Endometrium (tissue), 2 donors: ENCODE results near the gene ZEB2.

Source experiments
- FAIRE-seq: peaks from 2 replicates; lab custom pipeline; 2012; peaks lifted over from hg19 to GRCh38; lab: Jason Lieb, UNC
- donor health status: control.
- donor health status: control.

Gene ZEB2

DNA sequence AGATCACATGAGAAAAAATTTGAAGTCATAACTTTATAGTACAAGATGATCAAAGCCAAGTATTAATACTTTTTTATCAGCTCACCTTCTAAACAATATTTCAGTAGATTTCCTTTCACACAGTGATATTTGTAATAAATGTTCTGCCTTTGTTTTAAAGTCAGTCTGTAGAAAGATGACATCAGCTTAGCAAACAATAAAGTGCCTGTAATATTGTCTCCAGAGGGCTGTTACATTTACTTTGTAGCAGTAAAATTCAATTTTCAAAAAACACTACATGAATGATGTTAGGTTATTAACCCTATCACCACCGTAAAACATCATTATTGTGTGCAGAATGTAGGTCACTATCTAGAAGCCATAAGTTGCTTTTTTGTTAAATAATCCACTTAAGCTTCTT is 49.6 kb downstream of the ZEB2 start:
- FAIRE-seq: no peak

DNA sequence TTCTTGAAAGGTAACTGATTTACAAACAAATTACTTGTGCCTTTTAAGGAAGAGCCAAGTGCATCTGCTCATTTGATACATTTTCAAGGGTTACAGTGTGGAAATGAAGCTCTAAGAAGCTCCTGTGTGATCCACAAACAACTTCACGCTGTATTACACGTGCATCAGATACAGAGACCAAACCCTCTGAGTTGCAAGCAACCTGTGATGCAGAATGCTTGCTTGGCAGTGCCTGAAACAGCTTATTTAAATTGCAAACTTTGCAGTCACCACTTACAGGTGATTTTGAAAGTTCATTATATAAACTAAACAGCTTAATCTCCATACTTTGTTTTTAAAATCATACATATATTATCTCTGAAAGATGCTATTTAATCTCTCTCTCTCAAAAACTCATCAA is 50.1 kb downstream of the ZEB2 start:
- FAIRE-seq: no peak

DNA sequence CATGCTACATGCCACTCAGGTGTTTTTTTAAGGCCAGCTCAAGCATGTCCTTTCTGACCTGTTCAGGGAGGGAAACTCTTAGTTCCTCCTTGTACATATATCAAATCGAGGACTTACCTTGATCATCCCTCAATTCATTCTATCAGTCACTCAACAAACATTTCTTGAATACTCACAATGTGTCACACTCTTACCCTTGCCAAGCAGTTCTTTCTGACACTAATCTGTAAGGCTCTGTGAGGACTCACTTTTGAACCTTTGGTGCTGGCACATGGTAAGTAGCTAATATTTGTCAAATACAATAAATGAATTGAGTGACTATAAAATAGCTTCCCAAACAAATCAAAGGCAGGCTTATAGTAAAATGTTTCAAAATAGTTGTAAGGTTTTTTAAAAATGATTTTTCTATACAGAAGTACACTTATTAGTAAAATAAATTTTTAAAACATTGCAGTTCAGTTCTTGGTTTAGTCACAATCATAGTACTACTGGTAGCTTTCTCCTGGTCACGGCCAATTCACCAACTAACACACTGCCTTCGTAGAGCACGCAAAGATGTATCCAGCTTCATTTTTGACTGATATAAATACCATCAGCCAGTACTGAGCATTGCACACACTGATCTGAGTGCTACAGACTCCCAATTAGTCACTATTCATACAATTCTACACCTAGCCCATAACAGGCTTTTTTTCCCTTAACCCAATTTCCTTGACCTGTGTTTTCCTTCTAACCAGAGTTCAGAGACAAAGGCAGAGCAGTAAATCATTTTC is 50.9 kb downstream of the ZEB2 start:
- no peak for FAIRE-seq

DNA sequence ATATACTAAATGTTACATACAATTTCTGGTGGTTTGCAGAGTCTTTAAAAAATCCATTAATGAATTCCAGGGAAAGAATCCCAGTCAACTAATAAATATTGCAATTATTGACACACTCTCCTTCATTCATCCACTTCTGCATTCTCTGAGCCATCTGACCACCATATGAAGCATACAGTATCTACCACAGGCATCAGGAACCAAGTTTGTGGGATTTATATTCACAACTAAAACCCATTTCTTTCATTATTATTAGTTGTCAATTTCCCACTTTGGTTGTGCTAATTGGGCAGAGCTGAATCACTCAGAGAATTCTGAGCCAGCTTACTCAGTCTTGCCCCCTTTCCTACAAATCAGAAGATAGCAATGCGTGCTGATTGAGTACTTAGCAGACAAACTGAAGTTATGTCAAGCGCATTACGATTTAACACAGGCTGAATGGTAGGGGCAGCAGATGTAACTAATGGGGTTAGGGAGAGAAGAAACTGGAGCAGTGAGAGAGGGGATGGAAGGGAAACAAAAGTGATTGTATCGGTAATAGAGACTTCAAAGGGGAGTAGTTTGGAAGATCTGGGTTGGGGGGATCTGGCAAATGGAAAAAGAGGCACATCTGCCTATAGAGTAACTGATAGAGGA is 52.3 kb downstream of the ZEB2 start:
- FAIRE-seq: no peak

DNA sequence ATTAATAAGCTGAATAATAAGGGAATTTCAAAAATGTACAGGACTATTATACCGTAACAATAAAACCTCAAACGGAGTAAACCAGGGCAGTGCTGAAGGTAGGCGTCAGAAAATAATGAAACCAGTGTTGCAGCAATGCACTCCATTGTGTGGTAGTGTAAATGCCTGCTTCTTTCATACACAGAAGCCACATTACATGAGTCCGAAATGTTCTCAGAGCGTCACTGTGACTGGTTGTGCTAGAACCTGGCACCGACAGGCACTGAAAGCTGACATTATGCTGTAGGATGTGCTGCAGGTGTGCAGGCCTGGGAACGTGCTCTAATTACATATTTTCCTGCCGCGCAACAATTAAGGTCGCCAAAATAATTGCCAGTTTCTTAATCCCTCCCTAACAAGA is 53.3 kb downstream of the ZEB2 start:
- FAIRE-seq: no peak

DNA sequence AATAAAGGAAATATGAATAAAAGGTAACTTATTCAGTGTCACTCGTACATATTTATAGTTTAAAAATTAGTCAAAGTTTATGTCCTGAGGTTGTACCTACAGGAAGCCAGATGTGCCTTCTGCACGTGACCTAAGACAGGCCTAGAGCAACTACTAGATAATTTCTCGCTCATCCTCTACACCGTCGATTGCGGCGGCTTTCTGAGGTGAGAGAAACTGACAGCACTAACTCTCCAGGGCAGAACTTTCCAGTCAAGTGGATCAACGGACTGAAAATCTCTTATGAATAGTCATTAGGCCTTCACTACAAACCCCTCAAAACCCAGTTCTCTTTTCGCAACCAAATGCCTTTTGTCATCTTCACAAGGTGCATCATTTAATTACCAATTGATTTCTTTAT is 54.2 kb downstream of the ZEB2 start:
- FAIRE-seq: no peak

DNA sequence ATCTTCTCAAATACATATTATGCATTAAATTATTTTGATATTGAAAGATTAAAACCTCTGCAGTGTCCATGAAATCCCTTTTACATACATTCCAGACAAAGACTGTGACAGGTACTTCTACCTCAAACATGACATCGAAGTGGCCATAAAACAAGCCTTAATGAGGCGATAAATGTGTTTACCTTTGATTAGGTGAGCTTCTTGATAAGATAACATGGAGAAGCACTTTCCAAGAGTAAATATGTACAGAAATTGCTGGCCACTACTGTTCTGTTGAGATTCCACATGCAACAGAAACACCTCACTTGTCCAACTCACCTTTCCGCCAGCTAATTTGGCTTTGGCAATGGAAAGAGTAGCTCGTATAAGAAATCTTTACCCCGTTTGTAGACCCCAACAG is 55.2 kb downstream of the ZEB2 start:
- FAIRE-seq: no peak

DNA sequence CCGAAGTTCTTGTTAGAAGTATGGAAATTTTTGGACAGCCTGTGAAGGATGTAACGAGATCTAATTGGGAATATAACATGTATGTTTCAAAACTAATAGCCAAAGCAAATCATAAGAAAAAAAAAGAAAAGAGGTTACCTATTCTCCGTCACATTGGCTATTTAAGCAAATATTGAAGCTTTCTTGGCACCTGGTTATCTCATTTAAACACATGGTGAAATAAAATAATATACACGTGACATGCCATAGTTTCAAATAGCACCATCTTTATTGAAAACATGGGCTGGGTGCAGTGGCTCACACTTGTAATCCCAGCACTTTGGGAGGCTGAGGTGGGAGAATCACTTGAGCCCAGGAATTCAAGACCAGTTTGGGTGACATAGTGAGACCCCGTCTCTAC is 56.7 kb downstream of the ZEB2 start:
- FAIRE-seq: no peak

DNA sequence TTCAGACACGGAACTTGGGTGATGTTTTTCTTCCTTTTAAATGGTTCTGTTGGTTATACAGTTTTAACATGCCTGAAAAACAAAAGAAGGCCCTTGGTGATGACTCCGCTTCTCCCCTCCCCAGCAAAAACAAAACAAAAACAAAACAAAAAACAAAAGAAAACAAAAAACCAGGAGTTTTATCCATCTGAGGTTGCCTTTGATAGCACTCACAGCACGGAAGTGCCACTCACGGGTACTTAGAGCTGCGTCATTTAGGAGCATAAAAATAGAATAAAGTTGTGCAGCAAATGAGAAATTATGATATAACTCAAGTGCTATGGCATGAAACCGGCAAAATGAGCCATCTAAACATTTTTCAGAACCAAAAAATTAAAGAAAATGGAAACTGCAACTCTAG is 57.7 kb downstream of the ZEB2 start:
- FAIRE-seq: no peak

DNA sequence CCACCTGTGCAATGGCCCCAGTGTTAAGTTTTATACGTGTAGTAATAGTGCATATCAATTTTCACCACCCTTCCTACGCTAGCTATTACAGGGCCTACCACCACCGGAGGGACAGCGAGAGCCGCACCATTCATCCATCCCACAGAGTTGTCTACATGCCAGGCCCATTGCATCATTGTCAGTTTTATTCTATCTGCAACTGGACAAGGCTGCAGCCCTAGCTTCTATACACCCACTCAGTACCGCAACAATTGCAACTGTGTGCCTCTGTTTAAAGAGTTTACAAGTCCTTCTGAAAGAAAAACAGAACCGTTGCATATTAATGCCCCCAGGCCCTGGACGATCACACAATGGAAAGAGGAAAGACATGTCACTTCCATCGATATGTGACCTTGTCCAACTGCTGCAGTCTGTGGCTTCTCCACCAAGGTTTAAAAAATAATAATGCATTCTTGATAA is 58.6 kb downstream of the ZEB2 start:
- FAIRE-seq: no peak

DNA sequence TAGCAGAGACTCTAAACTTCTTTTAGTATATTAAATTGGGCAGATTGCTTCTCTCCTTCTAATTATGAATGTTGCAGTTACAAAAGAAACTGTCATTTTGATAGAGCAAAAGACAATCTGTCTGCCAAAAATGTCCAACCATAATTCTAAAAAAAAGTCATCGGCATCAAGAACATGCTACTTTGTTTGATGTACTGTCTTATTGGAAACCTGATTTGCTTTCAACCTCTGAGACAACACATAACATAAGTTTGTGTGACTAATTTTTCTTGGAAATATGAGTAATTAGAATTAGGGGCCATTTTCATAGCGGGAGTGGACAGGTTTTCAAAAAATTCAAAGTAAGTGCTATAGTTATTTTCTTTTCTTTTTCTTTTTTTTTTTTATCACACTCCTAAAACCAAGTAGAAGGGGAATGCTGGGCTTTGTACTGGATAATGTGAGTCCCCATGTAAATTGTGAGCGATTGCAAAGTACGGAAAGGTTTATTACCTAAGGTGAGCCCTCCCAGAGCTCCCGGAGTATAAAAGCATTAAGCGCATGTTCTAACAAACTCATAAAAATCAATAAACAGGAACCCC is 59.1 kb downstream of the ZEB2 start:
- no peak for FAIRE-seq

DNA sequence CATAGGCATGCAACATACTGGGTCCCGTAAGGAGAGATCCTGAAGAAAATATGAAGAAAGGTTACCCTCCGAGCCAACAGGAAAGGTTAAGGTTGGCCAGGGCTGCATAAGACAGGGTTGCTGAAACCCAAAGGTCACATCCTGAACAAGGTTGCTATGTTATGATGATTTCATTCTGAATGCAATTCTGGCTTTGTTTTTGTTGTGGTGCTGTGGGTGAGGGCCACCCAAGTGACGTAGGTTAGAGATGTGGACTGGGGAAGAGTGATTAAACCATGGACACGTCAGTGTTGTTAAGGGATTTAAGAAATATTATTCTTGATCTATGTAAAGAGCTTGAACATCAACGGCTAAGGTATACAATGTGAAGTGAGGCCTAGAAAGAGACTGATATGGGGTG is 60.0 kb downstream of the ZEB2 start:
- FAIRE-seq: no peak

DNA sequence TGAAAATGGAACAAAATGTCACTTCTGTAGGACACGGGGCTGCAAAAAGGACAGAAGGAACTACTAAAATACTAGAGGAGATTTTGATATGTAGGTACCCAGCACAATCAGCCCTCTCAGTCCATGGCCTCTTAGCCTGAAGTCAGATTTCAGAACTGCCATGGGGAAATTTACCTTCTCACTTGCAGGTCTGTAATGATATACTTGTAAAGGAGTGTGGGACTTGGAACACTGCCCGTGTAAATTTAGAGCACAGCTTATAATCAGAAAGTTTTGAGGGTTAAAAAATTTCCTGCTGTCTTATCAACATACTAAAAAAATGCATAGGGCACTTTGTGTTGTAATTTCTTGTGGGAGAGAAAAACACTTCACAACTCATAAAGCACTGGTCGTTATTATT is 60.6 kb downstream of the ZEB2 start:
- FAIRE-seq: no peak

DNA sequence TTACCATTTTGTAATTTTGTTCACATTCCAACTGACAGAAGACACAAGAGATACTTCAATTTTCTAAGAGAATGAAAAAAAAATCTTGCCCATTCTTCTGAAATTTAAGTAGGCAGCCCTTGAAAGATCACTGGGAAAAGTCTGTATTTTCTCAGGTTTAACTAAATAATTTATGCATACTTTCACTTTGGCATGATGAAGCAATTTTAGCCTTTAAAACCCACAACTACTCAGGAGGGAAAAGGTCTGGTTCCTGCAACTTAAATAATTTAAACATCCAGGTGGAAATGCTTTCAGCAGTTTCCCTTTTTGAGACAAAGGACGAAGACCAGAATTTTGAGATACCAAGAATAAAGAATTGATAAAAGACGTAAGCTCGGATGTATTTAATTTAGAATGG is 61.4 kb downstream of the ZEB2 start:
- FAIRE-seq: no peak

DNA sequence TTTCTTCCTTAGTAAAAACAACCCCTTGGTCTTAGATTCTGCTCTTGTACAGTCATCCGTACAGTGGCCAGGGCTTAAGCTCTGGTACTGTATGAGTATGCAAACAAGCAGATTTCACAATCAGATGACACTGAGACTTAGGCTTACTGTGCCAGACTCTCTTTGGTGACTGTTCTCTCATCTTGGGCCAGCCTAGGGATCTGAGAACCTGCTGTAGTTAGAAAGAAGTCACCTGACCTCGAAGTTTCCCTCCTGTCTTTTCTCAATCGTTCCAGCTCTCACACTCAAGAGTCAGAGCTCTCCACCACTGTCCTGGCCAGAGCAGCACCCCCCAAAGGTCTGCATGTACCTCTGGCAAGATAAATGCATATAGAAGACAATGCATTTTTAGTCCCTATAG is 63.2 kb downstream of the ZEB2 start:
- FAIRE-seq: no peak

DNA sequence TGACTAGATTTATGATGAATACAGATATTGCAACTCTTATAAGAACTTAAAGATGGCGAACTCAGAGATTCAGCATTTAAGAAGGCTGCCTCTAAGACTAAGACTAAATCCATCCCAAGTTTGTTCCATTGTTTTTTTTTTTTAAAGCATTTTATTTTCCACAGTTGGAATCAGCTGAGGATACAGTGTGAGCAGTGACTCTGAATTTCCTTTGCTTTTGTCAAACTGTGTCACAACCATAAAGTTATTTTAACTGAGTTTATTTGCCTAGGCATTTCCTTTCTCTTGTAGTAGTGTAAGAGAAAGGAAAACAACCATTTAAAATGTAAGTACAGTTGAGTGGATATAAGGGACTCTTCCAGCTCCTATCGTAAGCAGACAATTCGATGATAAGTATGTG is 63.9 kb downstream of the ZEB2 start:
- FAIRE-seq: no peak

DNA sequence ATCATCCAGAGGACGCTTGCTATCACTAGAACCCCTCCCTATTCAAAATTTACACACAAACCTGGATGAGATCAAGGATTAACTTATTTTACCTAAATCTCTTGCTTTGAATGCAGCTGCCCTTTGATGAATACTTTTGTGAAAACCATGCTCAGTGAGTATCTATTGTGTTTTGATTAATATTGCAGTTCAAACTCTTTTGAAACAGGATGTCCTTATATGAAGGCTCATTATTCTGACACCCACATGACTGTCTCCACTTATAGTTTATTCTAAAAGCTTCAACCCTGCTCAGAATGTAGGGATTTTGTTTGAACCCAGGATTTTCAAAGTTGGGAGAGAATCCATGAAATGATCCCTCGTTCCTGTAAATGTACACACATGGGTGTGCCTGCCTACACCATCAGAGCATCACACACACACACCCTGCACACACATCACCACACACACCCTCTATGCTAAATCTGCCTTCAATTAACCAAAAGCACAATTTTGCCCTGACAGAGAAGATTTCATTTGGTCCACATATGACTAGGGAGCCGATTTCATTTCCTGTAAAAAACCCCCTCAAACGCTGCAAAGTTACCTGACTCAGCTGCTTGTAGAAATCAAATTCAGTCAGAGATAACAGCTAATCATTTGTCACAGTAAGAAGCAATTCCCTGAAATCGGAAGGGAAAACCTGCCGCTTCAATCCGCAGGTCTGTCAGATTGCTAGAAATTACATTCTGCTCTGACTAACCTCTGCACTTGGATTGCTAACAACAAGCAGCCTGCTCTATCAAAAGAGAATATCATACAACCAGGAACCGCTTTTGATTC is 65.2 kb downstream of the ZEB2 start:
- no peak for FAIRE-seq

DNA sequence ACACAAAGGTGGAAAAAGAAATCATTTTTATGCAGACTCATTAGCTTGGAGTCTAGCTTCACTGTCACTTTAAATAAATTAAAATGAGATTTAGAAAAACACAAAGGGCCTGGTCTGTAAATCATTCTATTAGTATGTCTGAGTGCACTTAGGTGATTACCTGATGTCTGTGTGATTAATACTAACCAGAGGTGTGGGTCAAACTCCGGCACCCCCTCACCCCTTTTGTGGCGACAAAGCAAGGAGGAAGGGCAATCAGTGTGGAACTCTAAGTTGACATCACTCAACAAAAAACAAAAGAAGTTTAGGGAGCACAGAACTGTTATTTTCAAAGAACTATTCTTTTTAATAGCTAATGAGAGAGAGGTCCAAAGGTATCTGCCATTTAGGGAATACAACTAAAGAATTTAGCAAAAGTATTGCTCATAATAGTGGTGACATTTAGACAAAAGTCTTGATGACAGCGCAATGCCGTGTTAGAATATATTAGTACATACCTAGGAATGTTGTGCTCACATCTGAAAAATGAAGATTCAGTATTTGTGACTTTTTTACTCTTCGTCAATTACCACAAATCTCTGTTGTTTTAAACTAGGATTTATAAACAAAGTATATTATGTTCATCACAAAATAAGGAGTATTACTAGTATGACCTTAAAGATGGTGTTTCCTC is 66.3 kb downstream of the ZEB2 start:
- no peak for FAIRE-seq

DNA sequence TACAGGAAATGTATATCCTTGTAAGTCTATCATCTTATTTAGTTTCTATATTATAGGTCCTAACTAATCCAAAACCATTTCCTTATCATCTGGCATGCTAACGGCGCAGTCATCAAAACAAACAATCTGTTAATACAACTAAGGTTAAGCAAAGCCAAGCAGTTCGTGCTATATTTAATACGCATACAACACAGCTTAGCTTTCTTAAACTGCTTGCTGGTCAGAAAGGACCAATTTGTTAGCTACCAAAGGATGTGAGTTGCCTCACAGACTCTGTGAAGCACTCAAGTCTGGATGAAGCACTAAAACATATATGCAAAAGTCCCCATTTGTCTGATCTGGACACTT is 67.0 kb downstream of the ZEB2 start:
- no peak for FAIRE-seq

DNA sequence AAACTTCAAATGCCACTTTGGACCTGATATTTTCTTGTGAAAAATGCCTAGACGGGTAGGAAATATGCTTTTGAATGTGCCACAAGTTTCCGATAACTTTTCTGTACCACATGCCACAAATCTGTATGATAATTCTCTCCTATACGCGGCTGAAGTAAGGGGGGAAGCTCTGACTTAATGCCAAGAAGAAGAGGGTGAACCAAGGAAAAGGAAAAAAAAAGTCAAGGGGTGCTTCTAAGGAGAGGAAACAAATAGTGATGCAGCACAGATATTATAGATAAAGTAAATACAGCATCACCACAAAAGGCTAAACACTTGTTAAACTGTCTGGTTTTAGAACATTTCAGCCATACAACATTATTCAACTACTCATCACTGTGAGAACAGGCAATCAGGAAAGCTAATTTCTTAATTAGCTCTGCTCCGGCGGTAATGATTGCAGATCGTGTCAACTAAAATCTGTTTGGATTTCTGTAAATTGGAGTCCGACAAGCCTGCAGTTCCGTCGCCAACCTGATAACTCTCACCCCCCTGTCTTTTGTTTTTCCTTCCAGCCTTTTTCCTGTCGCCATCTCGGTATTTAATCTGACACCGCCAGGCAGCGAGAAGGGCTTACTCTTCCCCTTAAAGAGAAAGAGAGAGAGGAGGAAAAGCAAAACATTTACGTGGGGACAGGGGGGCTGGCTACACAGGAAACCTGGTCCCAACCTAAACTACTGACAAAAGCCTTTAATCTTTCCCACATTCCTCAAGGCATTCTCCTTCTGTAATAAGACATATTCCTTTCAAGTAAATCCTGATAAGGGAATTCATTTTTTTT is 67.5 kb downstream of the ZEB2 start:
- no peak for FAIRE-seq

DNA sequence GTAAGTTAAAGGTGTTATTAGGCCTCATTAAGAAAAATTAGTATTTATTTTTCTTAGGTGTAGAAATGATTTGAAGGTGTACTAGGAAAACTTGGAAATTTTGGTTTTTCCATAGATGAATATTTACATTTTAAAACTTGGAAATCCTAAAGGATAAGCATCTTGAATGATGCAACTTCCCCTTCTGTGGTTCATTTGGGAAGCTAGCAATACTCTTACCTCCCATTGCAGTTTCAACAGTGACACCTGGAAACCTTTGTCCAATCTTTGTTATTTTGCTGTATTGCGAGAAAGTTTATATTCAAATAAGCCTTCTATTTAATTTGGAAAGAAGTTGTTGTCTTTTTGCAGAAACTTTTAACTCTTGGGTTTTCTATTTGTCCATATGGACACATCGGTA is 68.5 kb downstream of the ZEB2 start:
- FAIRE-seq: no peak

DNA sequence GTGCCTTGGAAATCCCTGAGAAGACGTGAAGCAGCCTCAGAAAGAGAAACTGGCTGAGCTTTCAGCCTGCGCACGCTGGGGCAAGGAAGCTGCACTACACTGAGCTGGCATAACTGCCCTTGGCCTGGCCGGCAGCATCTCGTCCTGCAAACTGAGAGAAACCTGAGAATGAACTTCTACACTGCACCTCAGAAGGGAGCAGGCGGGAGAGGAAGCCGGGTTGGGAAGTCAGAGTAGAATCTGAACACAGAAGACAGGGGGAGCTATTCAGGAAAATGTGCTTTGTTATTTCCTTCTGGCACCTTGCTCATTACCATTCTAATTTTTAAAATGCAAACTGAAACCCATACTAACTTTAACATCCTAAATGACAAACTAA is 70.9 kb downstream of the ZEB2 start:
- FAIRE-seq: no peak
